ENCODE measurements around the gene TIGD6. TPM values are rescaled to one million over a fixed set of nuclear protein-coding genes. Genes with fewer than 3 reads are reported as not detected.
"Not testable (repeated sequence)": the region's sequence is repeated elsewhere in the genome, so short reads cannot be mapped to it uniquely, and the experiment has no call there.

TIGD6 gene
- total RNA-seq, 1 donor from 2014 or later = 4.1 TPM

DNA sequence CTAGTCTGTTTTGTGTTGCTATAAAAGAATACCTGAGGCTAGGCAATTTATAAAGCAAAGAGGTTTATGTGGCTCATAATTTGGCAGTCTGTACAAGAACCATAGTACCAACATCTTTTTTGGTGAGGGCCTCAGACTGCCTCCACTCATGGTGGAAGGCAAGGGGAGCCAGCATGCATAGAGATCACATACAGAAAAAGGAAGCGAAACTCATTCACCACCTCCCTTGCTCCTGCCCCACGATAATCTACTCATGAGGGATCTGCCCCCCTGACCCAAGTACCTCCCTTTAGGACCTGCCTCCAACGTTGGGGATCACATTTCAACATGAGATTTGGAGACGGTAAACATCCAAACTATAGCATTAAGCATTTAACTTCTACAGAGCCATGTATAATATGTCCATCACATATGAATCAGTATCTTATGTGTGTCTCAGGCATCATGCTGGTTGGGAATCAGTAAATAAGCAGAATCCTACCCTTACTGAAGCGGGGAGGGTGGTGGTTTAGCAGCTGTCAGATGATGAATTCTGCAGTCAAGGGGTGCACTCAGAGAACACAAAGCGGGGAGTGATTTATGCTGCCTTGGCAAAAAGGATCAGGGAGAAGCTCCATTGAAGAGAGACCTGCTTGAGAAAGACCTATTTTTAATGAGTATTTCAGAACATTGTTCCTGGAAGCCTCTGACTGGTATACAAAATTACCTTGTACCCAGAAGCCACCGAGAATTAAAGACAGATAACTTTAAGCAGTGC, 34.9 kb upstream of the TIGD6 start:
- Histone ChIP-seq H3K4me2 (no peak overlapping the region), H3K79me2 (ENCODE audit: low read depth) (no peaks in the 10 kb centered on the region), H3K36me3 (no peaks in the 10 kb centered on the region), H3K4me1 (no peaks in the 10 kb centered on the region), H2AFZ (replicated peaks) (no peak overlapping the region), H4K20me1 (ENCODE audit: low read depth) (peaks cover 3% of the 10 kb centered on the region), H3K27ac (no peak overlapping the region), H3F3A (ENCODE audit: low read depth) (no peaks in the 10 kb centered on the region), H3K4me3 (no peak overlapping the region), H3K9me3 (ENCODE audit: low read depth) (no peaks in the 10 kb centered on the region), H3K27me3 (no peaks in the 10 kb centered on the region), H3K9ac (no peak overlapping the region)
- DNase-seq (ENCODE audit: low spot score) = no peak
- no peak overlapping the region for H3K27ac Mint-ChIP-seq
- H3K4me1 Mint-ChIP-seq = no peaks in the 10 kb centered on the region
- no peak overlapping the region for H3K4me3 Mint-ChIP-seq
- H3K9me3 Mint-ChIP-seq = no peaks in the 10 kb centered on the region
- no peaks in the 10 kb centered on the region for H3K27me3 Mint-ChIP-seq (ENCODE audit: insufficient read depth, low read depth)
- H3K36me3 Mint-ChIP-seq = peaks cover 14% of the 10 kb centered on the region
- no peak for TF ChIP-seq EZH2phosphoT487 (IDR thresholded peaks at IDR 0.05)
- TF ChIP-seq, protein P1, sequence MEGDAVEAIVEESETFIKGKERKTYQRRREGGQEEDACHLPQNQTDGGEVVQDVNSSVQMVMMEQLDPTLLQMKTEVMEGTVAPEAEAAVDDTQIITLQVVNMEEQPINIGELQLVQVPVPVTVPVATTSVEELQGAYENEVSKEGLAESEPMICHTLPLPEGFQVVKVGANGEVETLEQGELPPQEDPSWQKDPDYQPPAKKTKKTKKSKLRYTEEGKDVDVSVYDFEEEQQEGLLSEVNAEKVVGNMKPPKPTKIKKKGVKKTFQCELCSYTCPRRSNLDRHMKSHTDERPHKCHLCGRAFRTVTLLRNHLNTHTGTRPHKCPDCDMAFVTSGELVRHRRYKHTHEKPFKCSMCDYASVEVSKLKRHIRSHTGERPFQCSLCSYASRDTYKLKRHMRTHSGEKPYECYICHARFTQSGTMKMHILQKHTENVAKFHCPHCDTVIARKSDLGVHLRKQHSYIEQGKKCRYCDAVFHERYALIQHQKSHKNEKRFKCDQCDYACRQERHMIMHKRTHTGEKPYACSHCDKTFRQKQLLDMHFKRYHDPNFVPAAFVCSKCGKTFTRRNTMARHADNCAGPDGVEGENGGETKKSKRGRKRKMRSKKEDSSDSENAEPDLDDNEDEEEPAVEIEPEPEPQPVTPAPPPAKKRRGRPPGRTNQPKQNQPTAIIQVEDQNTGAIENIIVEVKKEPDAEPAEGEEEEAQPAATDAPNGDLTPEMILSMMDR (IDR thresholded peaks at IDR 0.05) = no peak
- no peak for TF ChIP-seq EZH2 (IDR thresholded peaks at IDR 0.05)

DNA sequence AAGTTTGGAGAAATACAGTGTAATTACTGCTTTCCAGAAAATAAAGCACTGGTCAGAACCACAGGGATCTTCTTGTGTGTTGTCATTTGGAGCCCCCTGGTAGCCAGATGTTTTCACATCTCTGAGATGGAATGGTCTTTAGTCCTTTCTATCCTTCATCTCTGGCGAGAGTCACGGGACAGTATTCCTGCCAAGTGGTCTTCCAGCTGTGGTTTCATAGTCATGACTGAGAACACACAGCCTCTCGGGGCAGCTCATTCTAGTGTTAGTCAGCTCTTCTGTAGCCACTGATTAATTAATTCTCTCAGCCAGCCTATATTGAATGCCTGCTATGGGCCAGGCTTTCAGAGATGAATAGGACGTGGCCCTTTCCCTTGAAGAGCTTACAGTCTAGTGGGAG, 34.2 kb upstream of the TIGD6 start:
- peaks cover 13% of the 10 kb centered on the region for H3K36me3 Mint-ChIP-seq

DNA sequence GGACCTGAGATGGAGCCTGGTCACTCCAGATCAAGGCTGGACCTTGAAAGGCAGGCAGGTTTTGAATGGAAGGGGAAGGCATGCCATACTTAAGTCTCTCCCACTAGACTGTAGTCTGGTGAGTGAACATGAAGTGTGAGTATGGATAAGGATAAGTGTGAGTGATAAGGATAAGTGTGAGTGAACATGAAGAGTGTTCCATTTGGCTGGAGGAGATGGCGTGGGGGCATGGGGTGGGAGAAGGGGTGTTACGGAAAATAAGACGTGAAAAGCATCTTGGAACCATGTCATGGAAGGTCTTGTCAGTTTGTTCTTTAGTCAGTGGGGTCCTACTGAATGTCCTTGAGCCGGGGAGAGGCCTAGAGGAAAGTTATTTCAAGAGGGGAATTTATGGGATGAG, 32.9 kb upstream of the TIGD6 start:
- H3K9ac ChIP-seq = no peak overlapping the region
- no peak for DNase-seq (ENCODE audit: low spot score)
- no peaks in the 10 kb centered on the region for H3F3A ChIP-seq (ENCODE audit: low read depth)
- Mint-ChIP-seq H3K27ac (no peak overlapping the region), H3K4me1 (no peaks in the 10 kb centered on the region), H3K36me3 (peaks cover 14% of the 10 kb centered on the region), H3K27me3 (ENCODE audit: insufficient read depth, low read depth) (no peaks in the 10 kb centered on the region), H3K4me3 (no peak overlapping the region), H3K9me3 (no peaks in the 10 kb centered on the region)
- H3K27ac ChIP-seq = no peak overlapping the region
- no peaks in the 10 kb centered on the region for H3K9me3 ChIP-seq (ENCODE audit: low read depth)
- H4K20me1 ChIP-seq (ENCODE audit: low read depth) = peaks cover 3% of the 10 kb centered on the region
- no peak overlapping the region for H3K4me3 ChIP-seq
- H3K36me3 ChIP-seq = peaks cover 4% of the 10 kb centered on the region
- no peaks in the 10 kb centered on the region for H3K27me3 ChIP-seq
- no peaks in the 10 kb centered on the region for H3K79me2 ChIP-seq (ENCODE audit: low read depth)
- H3K4me1 ChIP-seq = no peaks in the 10 kb centered on the region
- no peak overlapping the region for H3K4me2 ChIP-seq
- no peak for TF ChIP-seq EZH2 (IDR thresholded peaks at IDR 0.05)
- no peak for TF ChIP-seq EZH2phosphoT487 (IDR thresholded peaks at IDR 0.05)
- TF ChIP-seq, protein P1 (IDR thresholded peaks at IDR 0.05) = no peak
- no peak overlapping the region for H2AFZ ChIP-seq (replicated peaks)

More for the DNA sequence above, 34.2 kb upstream of the TIGD6 start:
- H3K79me2 ChIP-seq (ENCODE audit: low read depth) = no peaks in the 10 kb centered on the region
- H3K27me3 Mint-ChIP-seq (ENCODE audit: insufficient read depth, low read depth) = no peaks in the 10 kb centered on the region
- H3K4me1 ChIP-seq = no peaks in the 10 kb centered on the region
- no peak overlapping the region for H2AFZ ChIP-seq (replicated peaks)
- H3K9me3 Mint-ChIP-seq = no peaks in the 10 kb centered on the region
- no peak overlapping the region for H3K4me2 ChIP-seq
- no peaks in the 10 kb centered on the region for H3F3A ChIP-seq (ENCODE audit: low read depth)
- DNase-seq (ENCODE audit: low spot score) = no peak
- no peak overlapping the region for H3K4me3 Mint-ChIP-seq
- no peak overlapping the region for H3K27ac Mint-ChIP-seq
- no peak overlapping the region for H3K9ac ChIP-seq
- H3K4me3 ChIP-seq = no peak overlapping the region
- H3K9me3 ChIP-seq (ENCODE audit: low read depth) = no peaks in the 10 kb centered on the region
- H3K36me3 ChIP-seq = peaks cover 1% of the 10 kb centered on the region
- H3K27me3 ChIP-seq = no peaks in the 10 kb centered on the region
- no peak overlapping the region for H3K27ac ChIP-seq
- TF ChIP-seq, protein P1 (IDR thresholded peaks at IDR 0.05) = no peak
- TF ChIP-seq EZH2 (IDR thresholded peaks at IDR 0.05) = no peak
- TF ChIP-seq EZH2phosphoT487 (IDR thresholded peaks at IDR 0.05) = no peak
- peaks cover 3% of the 10 kb centered on the region for H4K20me1 ChIP-seq (ENCODE audit: low read depth)
- no peaks in the 10 kb centered on the region for H3K4me1 Mint-ChIP-seq

GRCh38 chr5:150028047-150028446, 27.6 kb upstream of the TIGD6 start:
- not testable (repeated sequence) for H3K27ac Mint-ChIP-seq; H3K36me3 ChIP-seq; H3K27ac ChIP-seq; H2AFZ ChIP-seq (replicated peaks); H3K4me2 ChIP-seq; H3F3A ChIP-seq (ENCODE audit: low read depth); H3K9me3 ChIP-seq (ENCODE audit: low read depth); H3K4me1 Mint-ChIP-seq; H3K4me3 Mint-ChIP-seq; H3K9ac ChIP-seq; DNase-seq (ENCODE audit: low spot score); H4K20me1 ChIP-seq (ENCODE audit: low read depth); H3K79me2 ChIP-seq (ENCODE audit: low read depth); H3K9me3 Mint-ChIP-seq; H3K4me3 ChIP-seq; H3K27me3 ChIP-seq; H3K4me1 ChIP-seq; H3K27me3 Mint-ChIP-seq (ENCODE audit: insufficient read depth, low read depth)
- peaks cover 23% of the 10 kb centered on the region for H3K36me3 Mint-ChIP-seq

Data from neural progenitor cell (in vitro differentiated cells).